ENCODE results near the gene ARHGEF1.

GRCh38 chr19:41887711-41888382 is 4.9 kb downstream of the ARHGEF1 start:
- no peak for TF ChIP-seq CTCF (IDR thresholded peaks at IDR 0.05)
- TF ChIP-seq EZH2phosphoT487 (IDR thresholded peaks at IDR 0.05), result no peak
- no peak for TF ChIP-seq EZH2 (IDR thresholded peaks at IDR 0.05)

Measured in neural progenitor cell (in vitro differentiated cells).